Measurements from ENCODE around the gene UTP11. TPM values are rescaled to one million over a fixed set of nuclear protein-coding genes. Genes with fewer than 3 reads are reported as not detected.
A peak's percentile ranks its signal among the peaks of the same experiment; 100 is the strongest.

Gene UTP11
- total and polyA plus RNA-seq, 4 donors: 11.0 to 17.8 (median 11.8) TPM

DNA sequence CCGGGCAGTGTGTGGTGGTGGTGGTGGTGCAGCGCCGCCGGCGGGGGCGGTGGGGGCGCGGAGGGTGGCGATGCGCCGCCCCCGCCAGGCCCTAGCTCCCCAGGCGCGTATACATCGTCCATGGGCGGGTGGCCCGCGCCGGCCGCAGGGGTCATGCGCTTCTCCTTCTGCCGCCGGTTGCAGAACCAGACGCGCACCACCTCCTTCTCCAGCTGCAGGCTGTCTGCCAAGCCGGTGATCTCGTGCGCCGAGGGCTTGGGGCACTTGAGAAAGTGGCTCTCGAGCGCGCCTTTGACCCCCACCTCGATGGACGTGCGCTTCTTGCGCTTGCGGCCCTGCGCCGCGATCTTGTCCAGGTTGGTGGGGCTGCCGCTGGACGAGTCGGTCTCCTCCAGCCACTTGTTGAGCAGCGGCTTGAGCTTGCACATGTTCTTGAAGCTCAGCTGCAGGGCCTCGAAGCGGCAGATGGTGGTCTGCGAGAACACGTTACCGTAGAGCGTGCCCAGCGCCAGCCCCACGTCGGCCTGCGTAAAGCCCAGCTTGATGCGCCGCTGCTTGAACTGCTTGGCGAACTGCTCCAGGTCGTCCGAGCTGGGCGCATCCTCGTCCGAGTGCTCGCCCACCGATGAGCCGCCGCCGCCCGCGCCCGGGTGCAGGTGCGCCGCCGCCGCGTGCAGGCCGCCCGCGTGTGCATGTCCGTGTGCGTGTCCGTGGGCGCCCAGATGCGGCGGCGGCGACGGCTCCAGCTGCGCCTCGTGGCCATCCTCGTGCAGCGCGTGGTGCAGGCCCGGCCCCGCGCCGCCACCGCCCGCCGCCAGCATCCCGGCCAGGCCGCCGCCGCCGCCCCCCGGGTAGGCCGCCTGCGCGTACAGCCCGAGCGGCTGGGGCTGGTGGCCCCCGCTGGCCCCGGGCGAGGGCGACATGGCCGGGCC, 33.1 kb downstream of the UTP11 start (continued):
- no peak for TF ChIP-seq FOXA2 (IDR thresholded peaks at IDR 0.05)

DNA sequence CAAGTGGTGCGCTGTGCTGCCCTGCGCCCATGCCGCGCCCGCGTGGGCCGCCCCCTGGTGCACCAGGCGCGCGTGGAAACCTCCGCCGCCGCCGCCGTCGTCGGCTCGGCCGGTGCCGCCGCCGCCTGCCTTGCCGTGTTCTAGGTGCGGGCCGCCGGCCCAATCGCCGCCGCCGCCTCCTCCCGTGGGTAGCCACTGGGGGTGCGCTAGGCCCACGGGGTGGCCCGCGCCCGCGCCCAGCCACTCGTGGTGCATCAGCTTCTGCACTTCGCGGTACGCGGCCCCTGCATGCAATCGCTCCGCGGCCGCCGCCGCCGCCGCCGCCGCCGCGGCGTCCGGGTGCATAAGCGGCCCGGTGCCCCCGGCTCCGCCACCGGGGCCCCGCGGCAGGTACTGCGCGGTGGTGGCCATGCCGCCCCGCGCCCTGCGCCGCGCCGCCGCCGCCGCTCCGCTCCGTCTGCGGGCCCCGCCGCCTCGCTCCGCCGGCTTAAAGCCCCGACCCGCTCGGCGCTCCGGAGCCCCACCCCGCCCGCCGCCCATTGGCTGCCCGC, 33.9 kb downstream of the UTP11 start, which contains the start of gene POU3F1:
Gene POU3F1 (minus strand): TSS at position 461 of the 551 bp plus-strand sequence. CDS start 50 bp downstream, at position 411.
- no peak within 1 kb of the TSS for H3K9ac ChIP-seq (ENCODE audit: low read depth in 1 of 2, low read length in 2 of 2)
- 4% methylated on average over 92 of the region's 92 CpGs for WGBS
- peak within 1 kb of the TSS; percentile 28 to 65 (median 57) for H3K4me3 ChIP-seq (ENCODE audit: low read depth in 1 of 3, low read length in 3 of 3)
- no peak for DNase-seq (ENCODE audit: low spot score)
- no peak within 1 kb of the TSS for H3K27ac ChIP-seq (ENCODE audit: low read depth in 1 of 2, low read length in 2 of 2)
- no peaks in the 10 kb centered on the region for H3K36me3 ChIP-seq (ENCODE audit: control insufficient read depth in 4 of 4, insufficient read depth in 3 of 4, low read depth in 1 of 4, low read length in 3 of 4)
- no peaks in the 10 kb centered on the region for H3K9me3 ChIP-seq (ENCODE audit: control insufficient read depth in 4 of 4, low read length in 3 of 4)
- H3K27me3 ChIP-seq (ENCODE audit: control insufficient read depth in 4 of 4, insufficient read depth in 4 of 4, low read length in 3 of 4): peaks cover 0 to 8% (median 4%) of the 10 kb centered on the region in 4 donors
- TF ChIP-seq TAF1 (conservative IDR thresholded peaks at IDR 0.05): no peak
- no peak for TF ChIP-seq YY1 (IDR thresholded peaks at IDR 0.05)
- TF ChIP-seq GABPA (IDR thresholded peaks at IDR 0.05 in 1 of 2, conservative IDR thresholded peaks at IDR 0.05 in 1 of 2): no peak
- no peak for TF ChIP-seq HNF4A (conservative IDR thresholded peaks at IDR 0.05)
- no peak for TF ChIP-seq FOXA1 (IDR thresholded peaks at IDR 0.05)
- TF ChIP-seq, protein P1, sequence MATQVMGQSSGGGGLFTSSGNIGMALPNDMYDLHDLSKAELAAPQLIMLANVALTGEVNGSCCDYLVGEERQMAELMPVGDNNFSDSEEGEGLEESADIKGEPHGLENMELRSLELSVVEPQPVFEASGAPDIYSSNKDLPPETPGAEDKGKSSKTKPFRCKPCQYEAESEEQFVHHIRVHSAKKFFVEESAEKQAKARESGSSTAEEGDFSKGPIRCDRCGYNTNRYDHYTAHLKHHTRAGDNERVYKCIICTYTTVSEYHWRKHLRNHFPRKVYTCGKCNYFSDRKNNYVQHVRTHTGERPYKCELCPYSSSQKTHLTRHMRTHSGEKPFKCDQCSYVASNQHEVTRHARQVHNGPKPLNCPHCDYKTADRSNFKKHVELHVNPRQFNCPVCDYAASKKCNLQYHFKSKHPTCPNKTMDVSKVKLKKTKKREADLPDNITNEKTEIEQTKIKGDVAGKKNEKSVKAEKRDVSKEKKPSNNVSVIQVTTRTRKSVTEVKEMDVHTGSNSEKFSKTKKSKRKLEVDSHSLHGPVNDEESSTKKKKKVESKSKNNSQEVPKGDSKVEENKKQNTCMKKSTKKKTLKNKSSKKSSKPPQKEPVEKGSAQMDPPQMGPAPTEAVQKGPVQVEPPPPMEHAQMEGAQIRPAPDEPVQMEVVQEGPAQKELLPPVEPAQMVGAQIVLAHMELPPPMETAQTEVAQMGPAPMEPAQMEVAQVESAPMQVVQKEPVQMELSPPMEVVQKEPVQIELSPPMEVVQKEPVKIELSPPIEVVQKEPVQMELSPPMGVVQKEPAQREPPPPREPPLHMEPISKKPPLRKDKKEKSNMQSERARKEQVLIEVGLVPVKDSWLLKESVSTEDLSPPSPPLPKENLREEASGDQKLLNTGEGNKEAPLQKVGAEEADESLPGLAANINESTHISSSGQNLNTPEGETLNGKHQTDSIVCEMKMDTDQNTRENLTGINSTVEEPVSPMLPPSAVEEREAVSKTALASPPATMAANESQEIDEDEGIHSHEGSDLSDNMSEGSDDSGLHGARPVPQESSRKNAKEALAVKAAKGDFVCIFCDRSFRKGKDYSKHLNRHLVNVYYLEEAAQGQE (IDR thresholded peaks at IDR 0.05): no peak
- no peak for TF ChIP-seq HNF4G (IDR thresholded peaks at IDR 0.05)
- TF ChIP-seq, protein P2, sequence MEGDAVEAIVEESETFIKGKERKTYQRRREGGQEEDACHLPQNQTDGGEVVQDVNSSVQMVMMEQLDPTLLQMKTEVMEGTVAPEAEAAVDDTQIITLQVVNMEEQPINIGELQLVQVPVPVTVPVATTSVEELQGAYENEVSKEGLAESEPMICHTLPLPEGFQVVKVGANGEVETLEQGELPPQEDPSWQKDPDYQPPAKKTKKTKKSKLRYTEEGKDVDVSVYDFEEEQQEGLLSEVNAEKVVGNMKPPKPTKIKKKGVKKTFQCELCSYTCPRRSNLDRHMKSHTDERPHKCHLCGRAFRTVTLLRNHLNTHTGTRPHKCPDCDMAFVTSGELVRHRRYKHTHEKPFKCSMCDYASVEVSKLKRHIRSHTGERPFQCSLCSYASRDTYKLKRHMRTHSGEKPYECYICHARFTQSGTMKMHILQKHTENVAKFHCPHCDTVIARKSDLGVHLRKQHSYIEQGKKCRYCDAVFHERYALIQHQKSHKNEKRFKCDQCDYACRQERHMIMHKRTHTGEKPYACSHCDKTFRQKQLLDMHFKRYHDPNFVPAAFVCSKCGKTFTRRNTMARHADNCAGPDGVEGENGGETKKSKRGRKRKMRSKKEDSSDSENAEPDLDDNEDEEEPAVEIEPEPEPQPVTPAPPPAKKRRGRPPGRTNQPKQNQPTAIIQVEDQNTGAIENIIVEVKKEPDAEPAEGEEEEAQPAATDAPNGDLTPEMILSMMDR (IDR thresholded peaks at IDR 0.05; ENCODE audit: low read depth, low read length, missing input control): no peak
- H3K4me1 ChIP-seq (ENCODE audit: control insufficient read depth in 4 of 4, insufficient read depth in 4 of 4, low read length in 3 of 4): peaks cover 12 to 38% (median 17%) of the 10 kb centered on the region in 4 donors

DNA sequence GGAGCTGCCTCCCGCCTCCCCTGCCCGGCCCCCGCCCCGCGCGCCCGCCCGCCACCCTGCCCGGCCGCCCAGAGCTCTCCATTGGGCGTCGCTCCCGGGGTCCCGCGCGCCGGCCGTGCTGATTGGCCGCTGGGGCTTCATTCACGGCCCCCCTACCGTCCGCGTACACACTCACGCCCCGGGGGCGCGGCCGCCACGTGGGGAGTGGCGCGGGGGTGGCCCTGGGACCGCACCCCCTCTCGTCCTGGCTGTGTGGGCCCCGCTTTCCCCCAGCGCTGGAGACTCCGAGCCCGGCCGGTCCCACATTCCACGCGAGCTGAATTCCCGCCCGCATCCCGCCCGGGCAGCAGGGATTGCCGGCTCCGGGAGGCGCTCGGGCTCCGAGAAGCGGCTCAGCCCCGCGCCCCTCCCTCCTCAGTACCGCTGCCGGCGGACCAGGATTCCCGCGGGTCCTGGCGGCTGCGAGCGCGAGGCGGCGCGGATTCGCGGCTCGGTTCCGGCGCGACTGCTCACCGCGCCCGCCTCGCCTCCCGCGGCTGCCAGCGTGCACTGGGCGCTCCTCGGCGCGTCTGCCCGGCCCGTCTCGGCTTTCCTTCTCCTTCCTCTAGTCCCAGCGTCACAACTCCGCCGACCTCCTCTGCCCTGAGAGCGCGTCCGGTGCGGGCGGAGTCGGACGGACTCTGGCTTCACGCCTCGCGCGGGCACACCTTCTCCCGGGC, 34.5 kb downstream of the UTP11 start:
- WGBS: under 1% methylated on average over 99 of the region's 99 CpGs
- Histone ChIP-seq H3K27me3 (ENCODE audit: control insufficient read depth in 4 of 4, insufficient read depth in 4 of 4, low read length in 3 of 4) (peaks cover 0 to 8% (median 4%) of the 10 kb centered on the region in 4 donors), H3K9me3 (ENCODE audit: control insufficient read depth in 4 of 4, low read length in 3 of 4) (no peaks in the 10 kb centered on the region), H3K36me3 (ENCODE audit: control insufficient read depth in 4 of 4, insufficient read depth in 3 of 4, low read depth in 1 of 4, low read length in 3 of 4) (no peaks in the 10 kb centered on the region), H3K9ac (ENCODE audit: low read depth in 1 of 2, low read length in 2 of 2) (no peak overlapping the region), H3K27ac (ENCODE audit: low read depth in 1 of 2, low read length in 2 of 2) (no peak overlapping the region), H3K4me3 (ENCODE audit: low read depth in 1 of 3, low read length in 3 of 3) (peak overlapping the region; percentile 28 to 65 (median 57)), H3K4me1 (ENCODE audit: control insufficient read depth in 4 of 4, insufficient read depth in 4 of 4, low read length in 3 of 4) (peaks cover 12 to 38% (median 17%) of the 10 kb centered on the region in 4 donors)
- TF ChIP-seq, protein P3, sequence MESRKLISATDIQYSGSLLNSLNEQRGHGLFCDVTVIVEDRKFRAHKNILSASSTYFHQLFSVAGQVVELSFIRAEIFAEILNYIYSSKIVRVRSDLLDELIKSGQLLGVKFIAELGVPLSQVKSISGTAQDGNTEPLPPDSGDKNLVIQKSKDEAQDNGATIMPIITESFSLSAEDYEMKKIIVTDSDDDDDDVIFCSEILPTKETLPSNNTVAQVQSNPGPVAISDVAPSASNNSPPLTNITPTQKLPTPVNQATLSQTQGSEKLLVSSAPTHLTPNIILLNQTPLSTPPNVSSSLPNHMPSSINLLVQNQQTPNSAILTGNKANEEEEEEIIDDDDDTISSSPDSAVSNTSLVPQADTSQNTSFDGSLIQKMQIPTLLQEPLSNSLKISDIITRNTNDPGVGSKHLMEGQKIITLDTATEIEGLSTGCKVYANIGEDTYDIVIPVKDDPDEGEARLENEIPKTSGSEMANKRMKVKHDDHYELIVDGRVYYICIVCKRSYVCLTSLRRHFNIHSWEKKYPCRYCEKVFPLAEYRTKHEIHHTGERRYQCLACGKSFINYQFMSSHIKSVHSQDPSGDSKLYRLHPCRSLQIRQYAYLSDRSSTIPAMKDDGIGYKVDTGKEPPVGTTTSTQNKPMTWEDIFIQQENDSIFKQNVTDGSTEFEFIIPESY (IDR thresholded peaks at IDR 0.05): no peak
- peak in 1 of 2 donors; percentile 27 for TF ChIP-seq RAD21 (IDR thresholded peaks at IDR 0.05)
- DNase-seq (ENCODE audit: low spot score): peak; percentile 77
